Mucosa of descending colon (tissue), 3 donors: Measurements from ENCODE around the gene UQCRHL. TPM values are rescaled to one million over a fixed set of nuclear protein-coding genes. Genes with fewer than 3 reads are reported as not detected.
"Not testable (repeated sequence)": the region's sequence is repeated elsewhere in the genome, so short reads cannot be mapped to it uniquely, and the experiment has no call there.

Experiments
- ATAC-seq: fragments of 200-7000 bp; cut with Tn5 transposase; one replicate; pipeline ENCODE4 v1.9.1; 2020; ENCODE audit warnings: mild to moderate bottlenecking, moderate library complexity
- DNase-seq, 3 donors: peaks; one replicate each; pipeline ENCODE4 v3.0.0-alpha.2; 2020
- H3K36me3 ChIP-seq: fragments of 200-600 bp; one replicate; pipeline ENCODE4 v1.8.0; 2021; ENCODE audit warnings: low read depth, mild to moderate bottlenecking
- H3K4me1 ChIP-seq: fragments of 200-600 bp; one replicate; pipeline ENCODE4 v1.8.0; 2021; ENCODE audit warnings: low read depth, mild to moderate bottlenecking
- H3K4me3 ChIP-seq: fragments of 200-600 bp; one replicate; pipeline ENCODE4 v1.8.0; 2021; ENCODE audit warnings: mild to moderate bottlenecking
- H3K9me3 ChIP-seq: fragments of 200-600 bp; one replicate; pipeline ENCODE4 v1.8.0; 2021; ENCODE audit warnings: mild to moderate bottlenecking
- intact Hi-C, 2 donors: fragments of 100-400 bp; cut with DNase I in 1 of 2; cut with micrococcal nuclease in 1 of 2; formaldehyde crosslinking; loops; one replicate each; pipeline versions ENCODE4 v1.11.0 to v1.11.1; 2022; cut with DNase I, micrococcal nuclease
- total RNA-seq, 3 donors: library from RNA; stranded (reverse); fragmentation: NEBNext Ultra II Directional in 2 of 3; extraction: Animal tissue kit (Norgen Biotek cat#: 25700) in 2 of 3; gene quantifications; one replicate each; pipeline versions ENCODE4 v1.2.1 to v1.2.4, GENCODE V29; 2021 to 2023
- TF ChIP-seq, protein P1 (sequence below): fragments of 200-600 bp; IDR thresholded peaks from one replicate; pipeline ENCODE4 v1.8.0; 2022; ENCODE audit warnings: antibody characterized with exemption, mild to moderate bottlenecking
- donor health status: DM: no; HTN: no; CAD: no; lungs with moderate emphysema.
- donor health status: DM: no; HTN: no; CAD: no.
- donor health status: DM: no; HTN: yes; CAD: no.

Gene UQCRHL
- total RNA-seq, 3 donors from 2014 or later: 1.7 to 2.4 (median 2.1) TPM

DNA sequence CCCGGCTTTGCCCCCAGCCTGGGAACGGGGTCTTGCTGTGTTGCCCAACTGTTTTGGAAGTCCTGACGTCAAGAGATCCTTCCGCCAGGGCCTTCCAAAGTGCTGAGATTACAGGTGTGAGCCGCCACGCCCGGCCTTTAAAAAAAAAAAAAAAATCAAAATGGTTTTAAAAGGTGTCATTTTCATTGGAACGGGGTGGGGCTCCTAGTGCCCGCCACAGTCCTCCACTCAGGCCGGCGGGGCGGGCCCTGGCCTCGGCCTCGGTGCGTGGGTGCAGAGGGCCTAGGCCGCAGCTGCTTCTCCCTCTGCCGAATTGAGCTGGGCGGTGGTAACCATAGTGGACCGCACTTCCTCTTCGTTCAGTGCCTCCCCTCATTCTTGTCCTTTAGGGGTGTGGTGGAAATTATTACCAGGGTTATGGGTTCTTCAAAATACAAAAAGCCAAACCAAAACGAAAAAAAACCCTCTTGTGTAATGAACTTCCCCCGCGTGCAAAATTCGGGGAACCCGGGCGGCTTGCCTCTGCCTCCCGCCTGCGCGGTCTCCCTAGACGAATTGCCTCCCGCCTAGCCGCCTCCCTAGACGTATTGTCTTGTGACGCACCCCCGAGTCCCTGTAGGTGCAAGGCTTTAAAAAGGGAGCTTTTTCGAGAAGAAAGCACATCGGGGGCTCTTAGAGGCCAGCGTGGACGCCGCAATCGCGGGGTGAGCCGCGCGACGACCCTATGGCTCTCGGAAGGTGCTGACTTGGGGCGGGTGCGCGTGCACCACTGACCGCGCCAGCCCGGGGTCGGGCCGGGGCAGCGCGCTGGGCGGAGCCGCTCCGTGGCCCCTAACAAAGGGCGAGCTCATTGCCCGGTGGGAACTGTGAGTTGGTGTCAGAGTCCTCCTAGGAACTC lies 29.6 kb upstream of the UQCRHL start:
- ATAC-seq (peak; percentile 29), DNase-seq (peak; percentile 63 to 81 (median 79))
- H3K9me3 ChIP-seq: no peaks in the 10 kb centered on the region
- no peak overlapping the region for H3K4me3 ChIP-seq
- intact Hi-C loops: no loop called here
- TF ChIP-seq, protein P1, sequence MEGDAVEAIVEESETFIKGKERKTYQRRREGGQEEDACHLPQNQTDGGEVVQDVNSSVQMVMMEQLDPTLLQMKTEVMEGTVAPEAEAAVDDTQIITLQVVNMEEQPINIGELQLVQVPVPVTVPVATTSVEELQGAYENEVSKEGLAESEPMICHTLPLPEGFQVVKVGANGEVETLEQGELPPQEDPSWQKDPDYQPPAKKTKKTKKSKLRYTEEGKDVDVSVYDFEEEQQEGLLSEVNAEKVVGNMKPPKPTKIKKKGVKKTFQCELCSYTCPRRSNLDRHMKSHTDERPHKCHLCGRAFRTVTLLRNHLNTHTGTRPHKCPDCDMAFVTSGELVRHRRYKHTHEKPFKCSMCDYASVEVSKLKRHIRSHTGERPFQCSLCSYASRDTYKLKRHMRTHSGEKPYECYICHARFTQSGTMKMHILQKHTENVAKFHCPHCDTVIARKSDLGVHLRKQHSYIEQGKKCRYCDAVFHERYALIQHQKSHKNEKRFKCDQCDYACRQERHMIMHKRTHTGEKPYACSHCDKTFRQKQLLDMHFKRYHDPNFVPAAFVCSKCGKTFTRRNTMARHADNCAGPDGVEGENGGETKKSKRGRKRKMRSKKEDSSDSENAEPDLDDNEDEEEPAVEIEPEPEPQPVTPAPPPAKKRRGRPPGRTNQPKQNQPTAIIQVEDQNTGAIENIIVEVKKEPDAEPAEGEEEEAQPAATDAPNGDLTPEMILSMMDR: no peak
- peaks cover 16% of the 10 kb centered on the region for H3K4me1 ChIP-seq
- no peaks in the 10 kb centered on the region for H3K36me3 ChIP-seq

DNA sequence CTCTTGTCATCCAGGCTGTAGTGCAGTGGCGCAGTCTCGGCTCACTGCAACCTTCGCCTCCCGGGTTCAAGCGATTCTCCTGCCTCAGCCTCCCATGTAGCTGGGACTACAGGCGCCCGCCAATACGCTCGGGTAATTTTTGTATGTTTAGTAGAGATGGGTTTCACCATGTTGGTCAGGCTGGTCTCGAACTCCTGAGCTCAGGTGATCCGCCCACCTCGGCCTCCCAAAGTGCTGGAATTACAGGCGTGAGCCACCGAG lies 29.0 kb upstream of the UQCRHL start:
- peaks cover 16% of the 10 kb centered on the region for H3K4me1 ChIP-seq
- H3K9me3 ChIP-seq, H3K36me3 ChIP-seq, DNase-seq, H3K4me3 ChIP-seq, intact Hi-C loops, ATAC-seq: not testable (repeated sequence)

DNA sequence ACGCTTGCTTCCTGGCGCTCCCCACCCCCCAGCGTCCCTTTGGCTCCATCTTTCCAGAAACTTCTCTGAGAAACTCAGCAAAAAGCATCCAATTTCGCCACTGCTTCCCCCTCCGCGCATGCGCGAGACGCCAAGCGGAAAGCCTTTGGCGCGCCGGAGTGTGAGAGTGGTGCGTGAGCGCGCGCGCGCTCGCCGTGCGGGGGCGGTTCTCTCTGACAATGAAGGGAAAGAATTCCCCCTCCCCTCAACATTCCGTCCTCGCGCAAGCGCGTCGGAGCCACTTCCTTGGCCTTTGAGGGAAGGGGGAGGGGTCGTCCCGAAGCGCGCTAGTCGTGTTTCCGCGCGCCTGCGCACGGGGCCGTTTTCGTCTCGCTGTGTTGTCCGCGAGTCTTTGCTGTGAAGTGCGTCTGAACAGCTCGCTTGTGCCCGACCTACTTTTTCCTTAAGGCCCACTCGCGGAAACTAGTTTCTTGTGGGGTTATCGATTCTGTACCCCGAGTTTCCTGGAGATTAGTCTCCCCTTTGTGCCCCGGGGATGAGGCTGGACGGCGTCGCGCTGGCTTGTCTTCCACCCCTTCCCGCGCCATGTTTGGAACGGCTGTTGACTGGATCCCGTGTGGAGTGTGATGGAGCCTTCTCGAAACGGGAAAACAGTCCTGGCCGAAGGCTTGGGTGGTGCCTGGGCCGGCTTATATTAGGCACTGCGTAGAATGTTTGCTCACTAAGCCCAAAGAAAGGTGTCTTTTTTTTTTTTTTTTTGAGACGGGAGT lies 28.5 kb upstream of the UQCRHL start:
- TF ChIP-seq, protein P1: no peak
- H3K4me1 ChIP-seq: peaks cover 16% of the 10 kb centered on the region
- intact Hi-C loops: no loop called here
- ATAC-seq (peak; percentile 84), DNase-seq (peak; percentile 99 to 100 (median 100))
- no peaks in the 10 kb centered on the region for H3K36me3 ChIP-seq
- peak overlapping the region; percentile 57 for H3K4me3 ChIP-seq
- H3K9me3 ChIP-seq: no peaks in the 10 kb centered on the region

DNA sequence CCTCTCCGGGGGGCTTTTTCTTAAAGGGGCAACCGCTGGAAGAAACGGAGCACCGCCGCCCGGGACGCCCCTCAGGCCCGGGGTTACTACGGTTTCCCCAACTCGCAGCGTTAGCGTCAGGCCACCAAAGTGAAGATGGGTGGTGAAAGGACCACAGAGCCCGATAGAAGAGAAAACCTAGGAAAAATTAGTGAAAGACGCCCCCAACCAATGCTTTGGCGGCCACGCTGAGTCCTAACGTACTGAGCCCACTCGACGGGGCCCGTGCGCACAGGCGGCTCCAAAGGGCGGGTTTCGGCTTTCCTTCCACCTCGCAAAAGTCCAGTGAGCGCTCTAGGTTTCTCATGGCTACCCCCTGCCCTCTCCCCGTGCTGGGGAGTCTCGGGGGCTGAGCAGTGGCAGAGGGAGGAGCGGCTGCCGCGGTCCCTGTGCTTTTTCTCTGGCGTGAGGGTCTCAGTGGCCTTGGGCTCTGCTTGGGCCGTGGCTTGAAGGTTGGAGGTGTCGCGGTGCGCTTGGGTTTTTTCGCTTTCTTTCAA lies 27.8 kb upstream of the UQCRHL start:
- peaks cover 16% of the 10 kb centered on the region for H3K4me1 ChIP-seq
- peak; percentile 25 for ATAC-seq
- intact Hi-C loops: no loop called here
- H3K4me3 ChIP-seq: peak overlapping the region; percentile 57
- no peak for DNase-seq
- no peaks in the 10 kb centered on the region for H3K36me3 ChIP-seq
- no peaks in the 10 kb centered on the region for H3K9me3 ChIP-seq
- TF ChIP-seq, protein P1: no peak

DNA sequence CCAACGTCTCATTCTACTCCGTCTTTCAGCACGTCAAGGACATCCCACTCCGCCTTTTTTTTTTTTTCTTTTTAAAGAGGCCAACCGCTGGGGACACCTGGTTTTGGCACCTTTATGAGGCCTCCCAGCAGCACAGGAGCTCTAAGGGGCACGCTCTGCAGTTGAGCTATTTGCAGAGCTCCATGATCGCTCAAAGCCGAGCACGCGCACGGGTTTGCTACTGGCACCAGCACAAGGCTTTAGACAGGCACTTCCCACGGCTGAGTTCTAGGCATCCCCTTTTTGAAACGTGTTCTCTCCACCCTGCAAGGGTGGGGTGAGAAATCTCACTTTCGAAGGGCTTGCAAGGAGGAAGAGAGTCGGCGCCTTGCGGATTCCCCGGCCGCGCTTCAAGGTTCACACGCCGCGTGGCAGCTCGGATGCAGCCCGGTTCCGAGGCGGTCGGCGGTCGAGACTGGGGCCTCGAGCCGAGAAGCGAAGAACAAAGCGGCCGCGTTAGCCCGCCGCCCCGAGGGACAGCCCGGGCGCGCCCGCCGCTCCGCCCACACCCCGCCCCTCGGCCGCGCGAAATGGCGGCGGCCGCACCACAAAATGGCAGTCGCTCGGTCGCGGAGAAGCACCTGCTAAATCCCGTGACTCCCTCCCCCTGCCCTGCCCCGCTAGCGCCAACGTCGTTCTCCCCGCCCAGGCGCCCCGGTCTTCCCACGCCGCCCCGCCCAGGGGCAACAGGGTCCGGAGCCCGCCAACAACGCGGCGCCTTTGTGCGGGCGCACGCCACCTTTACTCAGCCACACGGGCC lies 27.2 kb upstream of the UQCRHL start:
- intact Hi-C loops: no loop called here
- ATAC-seq: peak; percentile 80
- TF ChIP-seq, protein P1: no peak

More for the DNA sequence above, 27.2 kb upstream of the UQCRHL start:
- DNase-seq: peak; percentile 90 to 95 (median 94)
- Histone ChIP-seq H3K4me1 (peaks cover 16% of the 10 kb centered on the region), H3K36me3 (no peaks in the 10 kb centered on the region), H3K9me3 (no peaks in the 10 kb centered on the region), H3K4me3 (peak overlapping the region; percentile 57)
